HG02759 (cell line): ENCODE results near the gene FADS2.
A peak's percentile ranks its signal among the peaks of the same experiment; 100 is the strongest.

Experiments used
- ATAC-seq: cut with Tn5 transposase; IDR thresholded peaks from one replicate; pipeline ENCODE4 v1.9.1; 2021; ENCODE audit warnings: mild to moderate bottlenecking, moderate library complexity; ENCODE audit not compliant: unreplicated experiment

The FADS2 gene

DNA sequence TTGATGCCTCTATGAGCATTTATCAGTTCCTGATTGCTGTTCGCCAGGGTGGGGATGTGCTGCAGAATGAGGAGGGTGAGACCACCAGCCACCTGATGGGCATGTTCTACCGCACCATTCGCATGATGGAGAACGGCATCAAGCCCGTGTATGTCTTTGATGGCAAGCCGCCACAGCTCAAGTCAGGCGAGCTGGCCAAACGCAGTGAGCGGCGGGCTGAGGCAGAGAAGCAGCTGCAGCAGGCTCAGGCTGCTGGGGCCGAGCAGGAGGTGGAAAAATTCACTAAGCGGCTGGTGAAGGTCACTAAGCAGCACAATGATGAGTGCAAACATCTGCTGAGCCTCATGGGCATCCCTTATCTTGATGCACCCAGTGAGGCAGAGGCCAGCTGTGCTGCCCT is 32.6 kb upstream of the FADS2 start:
- ATAC-seq = no peak

GRCh38 chr11:61795876-61796526 is 32.1 kb upstream of the FADS2 start:
- ATAC-seq = no peak

DNA sequence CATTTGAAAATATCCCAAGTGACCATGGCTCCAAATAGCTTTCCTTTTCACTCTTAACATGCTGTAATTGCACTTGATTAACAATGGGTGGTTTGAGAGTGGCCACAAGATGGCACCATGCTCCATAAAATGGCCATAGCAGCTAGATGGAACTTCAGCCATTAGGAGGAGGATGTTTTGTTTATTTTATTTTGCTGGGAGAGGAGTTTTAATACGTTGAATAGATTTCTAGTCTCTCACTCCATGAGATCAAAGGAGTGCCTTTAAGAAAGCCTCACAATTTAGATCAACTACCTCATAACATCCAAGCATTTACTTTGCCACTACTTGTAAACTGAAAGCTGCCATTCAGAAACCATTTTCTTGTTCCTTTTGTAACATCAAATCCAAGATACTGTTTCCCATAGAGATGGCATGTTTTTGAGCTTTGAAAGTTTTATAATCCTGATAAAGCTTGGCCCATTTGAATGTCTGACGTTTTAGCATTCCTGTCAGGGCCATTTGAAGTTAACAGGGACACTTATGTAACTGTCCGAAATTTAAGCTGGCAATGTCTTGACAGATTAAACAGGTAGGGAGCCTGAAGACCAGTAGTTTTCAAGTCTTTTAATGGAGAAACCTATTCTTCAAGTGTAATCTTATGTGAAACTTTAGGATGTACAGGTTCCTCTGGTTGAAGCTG is 30.7 kb upstream of the FADS2 start:
- ATAC-seq = no peak

GRCh38 chr11:61799665-61800284 is 28.3 kb upstream of the FADS2 start:
- ATAC-seq = no peak

DNA sequence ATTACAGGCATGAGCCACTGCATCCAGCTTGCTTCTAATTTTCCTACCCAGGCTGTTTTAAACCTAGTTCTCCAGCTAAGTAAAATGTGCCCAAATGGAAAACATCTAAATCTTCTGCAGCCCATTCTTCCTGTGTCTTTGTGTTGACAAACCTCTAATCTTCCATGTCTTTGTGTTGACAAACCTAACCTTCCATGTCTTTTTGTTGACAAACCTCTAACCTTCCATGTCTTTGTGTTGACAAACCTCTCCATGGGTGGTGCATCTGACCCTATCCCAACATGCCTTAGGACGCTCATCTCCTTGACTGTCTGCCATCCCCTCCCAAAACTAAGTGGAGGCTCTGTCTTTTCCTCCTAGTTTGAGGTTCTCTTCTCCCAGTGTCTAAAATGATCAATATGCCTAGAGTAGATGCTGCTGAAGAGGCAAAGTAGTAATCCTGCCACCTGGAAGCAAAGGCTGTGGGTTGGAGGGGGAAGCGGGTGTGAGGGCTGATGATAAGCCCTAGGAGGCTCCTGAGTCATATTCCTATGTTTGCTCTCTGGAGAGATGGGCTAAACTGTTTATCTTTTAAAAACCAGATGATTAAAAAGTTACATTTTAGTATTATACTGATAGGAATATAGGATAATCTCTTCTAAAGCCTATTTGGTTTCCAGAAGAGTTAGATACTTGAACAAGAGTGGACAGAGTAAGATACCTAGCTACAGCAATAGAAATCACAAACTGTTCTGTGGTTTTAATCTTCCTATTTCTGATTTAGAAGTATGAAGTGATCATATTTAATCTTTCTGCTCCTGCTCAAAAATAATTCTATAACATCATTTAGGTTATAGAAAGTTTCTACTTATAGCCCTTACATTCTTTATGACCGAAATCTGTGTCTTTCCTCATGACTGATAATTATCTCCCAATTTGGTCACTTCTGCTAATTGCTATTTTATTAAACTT is 27.5 kb upstream of the FADS2 start:
- no peak for ATAC-seq

- no peak for ATAC-seq
Measured at GRCh38 chr11:61802605-61803004, 25.5 kb upstream of the FADS2 start.

GRCh38 chr11:61803889-61804647 is 24.0 kb upstream of the FADS2 start:
- no peak for ATAC-seq

GRCh38 chr11:61805146-61805545 is 23.0 kb upstream of the FADS2 start:
- ATAC-seq = no peak

DNA sequence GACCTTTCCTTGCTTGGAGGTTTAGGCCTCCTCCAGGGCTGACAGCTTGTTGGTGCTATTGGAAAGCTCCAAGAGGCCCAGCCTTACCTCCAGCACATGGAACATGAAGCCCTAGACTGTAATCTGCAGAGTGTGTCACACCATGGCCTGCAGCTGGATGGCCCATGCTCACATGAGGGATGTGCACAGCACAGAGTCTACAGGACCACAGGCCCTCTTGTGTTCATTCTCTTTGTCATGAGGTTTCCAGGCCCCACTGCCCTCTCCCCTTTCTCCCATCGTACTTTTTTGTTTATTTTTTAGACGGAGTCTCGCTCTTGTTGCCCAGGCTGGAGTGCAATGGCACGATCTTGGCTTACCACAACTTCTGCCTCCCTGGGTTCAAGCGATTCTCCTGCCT is 21.3 kb upstream of the FADS2 start:
- no peak for ATAC-seq

GRCh38 chr11:61810671-61811175 is 17.4 kb upstream of the FADS2 start:
- no peak for ATAC-seq

DNA sequence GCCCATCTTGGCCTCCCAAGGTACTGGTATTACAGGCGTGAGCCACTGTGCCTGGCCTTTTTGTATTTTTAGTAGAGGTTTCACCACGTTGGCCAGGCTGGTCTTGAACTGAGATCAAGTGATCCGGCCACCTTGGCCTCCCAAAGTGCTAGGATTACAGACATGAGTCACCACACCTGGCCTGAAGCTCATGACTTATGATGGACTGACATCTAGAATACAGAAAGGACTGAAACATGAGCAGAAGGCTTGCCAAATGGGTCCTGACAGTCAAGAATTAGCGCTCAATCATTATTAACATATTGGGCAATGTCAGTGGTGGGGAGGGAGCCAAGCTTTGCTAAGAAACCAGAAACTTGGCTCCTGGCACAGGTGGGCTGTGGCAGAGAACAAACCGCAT is 16.3 kb upstream of the FADS2 start:
- no peak for ATAC-seq

GRCh38 chr11:61812736-61813411 is 15.2 kb upstream of the FADS2 start:
- ATAC-seq = no peak

- no peak for ATAC-seq
Measured at GRCh38 chr11:61814247-61814957, 13.7 kb upstream of the FADS2 start.

GRCh38 chr11:61814958-61815789 is 12.9 kb upstream of the FADS2 start:
- peak; percentile 59 for ATAC-seq

GRCh38 chr11:61815790-61816735 is 12.0 kb upstream of the FADS2 start:
- peak; percentile 29 for ATAC-seq

- ATAC-seq = peak; percentile 63
Measured at GRCh38 chr11:61816736-61817455, 11.2 kb upstream of the FADS2 start, which contains the start of gene FADS1. Gene FADS1, minus strand, starts transcription at chr11:61817003. Its CDS starts 74 bp downstream, at chr11:61816929.
